K562 (cell line): Measurements from ENCODE around the gene PRPH2. TPM values are rescaled to one million over a fixed set of nuclear protein-coding genes. Genes with fewer than 3 reads are reported as not detected.
A peak's percentile ranks its signal among the peaks of the same experiment; 100 is the strongest.

Experiments
- ESRRA ChIP-seq: fragments of 450-650 bp; IDR thresholded peaks from 2 replicates; pipeline ENCODE4 v1.6.1; 2014; ENCODE audit warnings: low read depth, mild to moderate bottlenecking, moderate library complexity, borderline replicate concordance
- ETV5 ChIP-seq: sonication (generic); formaldehyde crosslinking; IDR thresholded peaks from 2 replicates; pipeline ENCODE4 v1.4.0; 2020; ENCODE audit warnings: low read depth, mild to moderate bottlenecking, missing genetic modification reagents
- FOXO4 ChIP-seq: fragments of 450-650 bp; formaldehyde crosslinking; IDR thresholded peaks from 2 replicates; pipeline ENCODE4 v1.4.0; 2020; ENCODE audit warnings: mild to moderate bottlenecking, moderate library complexity
- GATAD2A ChIP-seq: fragments of 450-650 bp; IDR thresholded peaks from 2 replicates; pipeline ENCODE4 v1.6.1; 2017
- HDAC2 ChIP-seq: fragments of 450-650 bp; IDR thresholded peaks from 2 replicates; pipeline ENCODE4 v1.6.1; 2016; ENCODE audit warnings: mild to moderate bottlenecking
- HLTF ChIP-seq: fragments of 450-650 bp; IDR thresholded peaks from 2 replicates; pipeline ENCODE4 v1.6.1; 2016
- HNRNPLL ChIP-seq: fragments of 200-400 bp; formaldehyde crosslinking; IDR thresholded peaks from 2 replicates; pipeline ENCODE4 v1.6.1; 2017; ENCODE audit warnings: low read length, low read depth, mild to moderate bottlenecking; ENCODE audit not compliant: poor library complexity, severe bottlenecking
- JUN ChIP-seq, 2 experiments: sonication (generic) in 1 of 2; formaldehyde crosslinking in 1 of 2; IDR thresholded peaks; 2 replicates each; pipeline versions ENCODE4 v1.6.1 to v1.8.0; 2012 to 2022; ENCODE audit warnings: borderline replicate concordance in 2 of 2, mild to moderate bottlenecking in 2 of 2, improper control_type of control experiment in 1 of 2, low read depth in 1 of 2, low read length in 1 of 2, missing genetic modification reagents in 1 of 2
- SMAD4 ChIP-seq: fragments of 250-450 bp; sonication (Bioruptor Pico); conservative IDR thresholded peaks from 2 replicates; pipeline ENCODE4 v1.8.0; 2021; ENCODE audit warnings: inconsistent platforms, mild to moderate bottlenecking, moderate library complexity
- ZBTB33 ChIP-seq: sonication (generic); formaldehyde crosslinking; IDR thresholded peaks from 2 replicates; pipeline ENCODE4 v1.8.1; 2023; ENCODE audit warnings: mild to moderate bottlenecking, missing genetic modification reagents
- ZNF586 ChIP-seq: fragments of 450-650 bp; formaldehyde crosslinking; conservative IDR thresholded peaks from 2 replicates; pipeline ENCODE4 v1.4.0; 2020; ENCODE audit warnings: mild to moderate bottlenecking, moderate library complexity
- ZNF696 ChIP-seq: fragments of 250-450 bp; sonication (Bioruptor Pico); conservative IDR thresholded peaks from 2 replicates; pipeline ENCODE4 v1.4.0; 2020; ENCODE audit warnings: mild to moderate bottlenecking, moderate library complexity
- ZNF707 ChIP-seq: fragments of 250-450 bp; sonication (Bioruptor Pico); conservative IDR thresholded peaks from 2 replicates; pipeline ENCODE4 v1.8.0; 2022; ENCODE audit warnings: inconsistent platforms, mild to moderate bottlenecking, moderate library complexity
- polyA plus RNA-seq, 8 experiments: library from polyadenylated mRNA; depleted of rRNA in 4 of 8; stranded (reverse) in 5 of 8; unstranded in 3 of 8; fragments of >200 nt; fragmentation: Nextera tagmentation in 2 of 8; fragmentation: Illumina TruSeq in 1 of 8; extraction: Ambion mirVana in 2 of 8; extraction: Trizol in 1 of 8; gene quantifications; 2 replicates each; pipeline versions ENCODE4 v1.2.1 to v1.2.3, GENCODE V29; 2011 to 2014; ENCODE audit warnings: inconsistent platforms in 1 of 8, missing spikeins in 1 of 8
- total RNA-seq, 7 experiments: library from RNA; depleted of rRNA in 6 of 7; stranded (reverse); fragments of >200 nt in 6 of 7; fragmentation: Illumina TruSeq in 2 of 7; extraction: Trizol in 2 of 7; gene quantifications; 2 replicates each; pipeline versions ENCODE4 v1.2.1 to v1.2.3, GENCODE V29; 2011 to 2021; ENCODE audit warnings: low replicate concordance in 1 of 7
- TF ChIP-seq, protein P1 (sequence below): fragments of 200-800 bp; sonication (Bioruptor generic); IDR thresholded peaks from 2 replicates; pipeline ENCODE4 v1.6.1; 2016; ENCODE audit warnings: missing genetic modification characterization, missing compliant biosample characterization
- TF ChIP-seq, protein P2 (sequence below): fragments of 150-350 bp; IDR thresholded peaks from 2 replicates; pipeline ENCODE4 v1.6.1; 2014; ENCODE audit warnings: low read depth, mild to moderate bottlenecking, low read length, borderline replicate concordance

Gene PRPH2
- total and polyA plus RNA-seq, 9 of the 15 experiments (the other 6 are each of a cell fraction or from before 2014, with no cell fraction given): 0.03 to 0.11 (median 0.03) TPM; not detected in 5

- 0 out of 2 replicates have a peak, but pooled peaks have one; percentile 13 for TF ChIP-seq JUN (IDR thresholded peaks at IDR 0.05; ENCODE audit: borderline replicate concordance, low read depth, low read length)
- TF ChIP-seq JUN (CRISPR knock-in tag; IDR thresholded peaks at IDR 0.05; ENCODE audit: borderline replicate concordance): no peak; the same call in 1 of the 2 replicates
- TF ChIP-seq FOXO4: no peak
- 0 out of 2 replicates have a peak, but pooled peaks have one; percentile 6 for TF ChIP-seq ZBTB33 (CRISPR knock-in tag)
- TF ChIP-seq HLTF: no peak
- no peak for TF ChIP-seq GATAD2A
- TF ChIP-seq, protein P1, sequence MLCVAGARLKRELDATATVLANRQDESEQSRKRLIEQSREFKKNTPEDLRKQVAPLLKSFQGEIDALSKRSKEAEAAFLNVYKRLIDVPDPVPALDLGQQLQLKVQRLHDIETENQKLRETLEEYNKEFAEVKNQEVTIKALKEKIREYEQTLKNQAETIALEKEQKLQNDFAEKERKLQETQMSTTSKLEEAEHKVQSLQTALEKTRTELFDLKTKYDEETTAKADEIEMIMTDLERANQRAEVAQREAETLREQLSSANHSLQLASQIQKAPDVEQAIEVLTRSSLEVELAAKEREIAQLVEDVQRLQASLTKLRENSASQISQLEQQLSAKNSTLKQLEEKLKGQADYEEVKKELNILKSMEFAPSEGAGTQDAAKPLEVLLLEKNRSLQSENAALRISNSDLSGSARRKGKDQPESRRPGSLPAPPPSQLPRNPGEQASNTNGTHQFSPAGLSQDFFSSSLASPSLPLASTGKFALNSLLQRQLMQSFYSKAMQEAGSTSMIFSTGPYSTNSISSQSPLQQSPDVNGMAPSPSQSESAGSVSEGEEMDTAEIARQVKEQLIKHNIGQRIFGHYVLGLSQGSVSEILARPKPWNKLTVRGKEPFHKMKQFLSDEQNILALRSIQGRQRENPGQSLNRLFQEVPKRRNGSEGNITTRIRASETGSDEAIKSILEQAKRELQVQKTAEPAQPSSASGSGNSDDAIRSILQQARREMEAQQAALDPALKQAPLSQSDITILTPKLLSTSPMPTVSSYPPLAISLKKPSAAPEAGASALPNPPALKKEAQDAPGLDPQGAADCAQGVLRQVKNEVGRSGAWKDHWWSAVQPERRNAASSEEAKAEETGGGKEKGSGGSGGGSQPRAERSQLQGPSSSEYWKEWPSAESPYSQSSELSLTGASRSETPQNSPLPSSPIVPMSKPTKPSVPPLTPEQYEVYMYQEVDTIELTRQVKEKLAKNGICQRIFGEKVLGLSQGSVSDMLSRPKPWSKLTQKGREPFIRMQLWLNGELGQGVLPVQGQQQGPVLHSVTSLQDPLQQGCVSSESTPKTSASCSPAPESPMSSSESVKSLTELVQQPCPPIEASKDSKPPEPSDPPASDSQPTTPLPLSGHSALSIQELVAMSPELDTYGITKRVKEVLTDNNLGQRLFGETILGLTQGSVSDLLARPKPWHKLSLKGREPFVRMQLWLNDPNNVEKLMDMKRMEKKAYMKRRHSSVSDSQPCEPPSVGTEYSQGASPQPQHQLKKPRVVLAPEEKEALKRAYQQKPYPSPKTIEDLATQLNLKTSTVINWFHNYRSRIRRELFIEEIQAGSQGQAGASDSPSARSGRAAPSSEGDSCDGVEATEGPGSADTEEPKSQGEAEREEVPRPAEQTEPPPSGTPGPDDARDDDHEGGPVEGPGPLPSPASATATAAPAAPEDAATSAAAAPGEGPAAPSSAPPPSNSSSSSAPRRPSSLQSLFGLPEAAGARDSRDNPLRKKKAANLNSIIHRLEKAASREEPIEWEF (CRISPR knock-in tag): no peak
- no peak for TF ChIP-seq ZNF696 (CRISPR knock-in tag)
- TF ChIP-seq SMAD4 (CRISPR knock-in tag): peak; percentile 54; the same call in 1 of the 2 replicates
- TF ChIP-seq ESRRA: peak; percentile 100
- TF ChIP-seq HDAC2: peak; percentile 74; the same call in 1 of the 2 replicates
- no peak for TF ChIP-seq ZNF586 (CRISPR knock-in tag)
- no peak for TF ChIP-seq HNRNPLL
- peak; percentile 54; the same call in 1 of the 2 replicates for TF ChIP-seq ETV5
- TF ChIP-seq ZNF707: no peak
- TF ChIP-seq, protein P2, sequence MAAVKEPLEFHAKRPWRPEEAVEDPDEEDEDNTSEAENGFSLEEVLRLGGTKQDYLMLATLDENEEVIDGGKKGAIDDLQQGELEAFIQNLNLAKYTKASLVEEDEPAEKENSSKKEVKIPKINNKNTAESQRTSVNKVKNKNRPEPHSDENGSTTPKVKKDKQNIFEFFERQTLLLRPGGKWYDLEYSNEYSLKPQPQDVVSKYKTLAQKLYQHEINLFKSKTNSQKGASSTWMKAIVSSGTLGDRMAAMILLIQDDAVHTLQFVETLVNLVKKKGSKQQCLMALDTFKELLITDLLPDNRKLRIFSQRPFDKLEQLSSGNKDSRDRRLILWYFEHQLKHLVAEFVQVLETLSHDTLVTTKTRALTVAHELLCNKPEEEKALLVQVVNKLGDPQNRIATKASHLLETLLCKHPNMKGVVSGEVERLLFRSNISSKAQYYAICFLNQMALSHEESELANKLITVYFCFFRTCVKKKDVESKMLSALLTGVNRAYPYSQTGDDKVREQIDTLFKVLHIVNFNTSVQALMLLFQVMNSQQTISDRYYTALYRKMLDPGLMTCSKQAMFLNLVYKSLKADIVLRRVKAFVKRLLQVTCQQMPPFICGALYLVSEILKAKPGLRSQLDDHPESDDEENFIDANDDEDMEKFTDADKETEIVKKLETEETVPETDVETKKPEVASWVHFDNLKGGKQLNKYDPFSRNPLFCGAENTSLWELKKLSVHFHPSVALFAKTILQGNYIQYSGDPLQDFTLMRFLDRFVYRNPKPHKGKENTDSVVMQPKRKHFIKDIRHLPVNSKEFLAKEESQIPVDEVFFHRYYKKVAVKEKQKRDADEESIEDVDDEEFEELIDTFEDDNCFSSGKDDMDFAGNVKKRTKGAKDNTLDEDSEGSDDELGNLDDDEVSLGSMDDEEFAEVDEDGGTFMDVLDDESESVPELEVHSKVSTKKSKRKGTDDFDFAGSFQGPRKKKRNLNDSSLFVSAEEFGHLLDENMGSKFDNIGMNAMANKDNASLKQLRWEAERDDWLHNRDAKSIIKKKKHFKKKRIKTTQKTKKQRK: no peak
Measured at GRCh38 chr6:42726485-42727086, 4.2 kb upstream of the PRPH2 start (continued).
